A549 treated with AZD9567 at 1 μM for 4 hours (cell line): ENCODE measurements around the gene NEIL3. TPM values are rescaled to one million over a fixed set of nuclear protein-coding genes. Genes with fewer than 3 reads are reported as not detected.

Experiments used
- total RNA-seq: library from RNA; stranded (reverse); fragments of 200-300 nt; extraction: Qiagen RNA extraction; gene quantifications from 5 replicates; pipeline ENCODE4 v1.2.3, GENCODE V29; 2022; ENCODE audit not compliant: insufficient read depth

Gene NEIL3
- 8.9 to 15.3 TPM (median 9.6 TPM) in 5 replicates for total RNA-seq

GRCh38 chr4:177309522-177310371 is at the start of gene NEIL3:
NEIL3 (plus strand) TSS chr4:177309874; CDS start chr4:177309954, 80 bp downstream.

Other genes starting within 250 kb of the NEIL3 start
- gene AGA, start 132.6 kb downstream of the NEIL3 start, total RNA-seq = 18.0 to 30.0 TPM (median 19.7 TPM) in 5 replicates